GM23338 (cell line): ENCODE data around the gene PTER. TPM values are rescaled to one million over a fixed set of nuclear protein-coding genes. Genes with fewer than 3 reads are reported as not detected.

Source experiments
- ATAC-seq: fragments of 200-7000 bp; cut with Tn5 transposase; 3 replicates; pipeline ENCODE4 v1.9.1; 2020
- DNase-seq: peaks from one replicate; pipeline ENCODE4 v3.0.0-alpha.2; 2015; ENCODE audit warnings: low spot score
- H2AFZ ChIP-seq: fragments of 200-600 bp; sonication (generic); 2 replicates; pipeline ENCODE4 v1.8.0; 2016; ENCODE audit warnings: antibody characterized with exemption, mild to moderate bottlenecking, moderate library complexity
- H3F3A ChIP-seq: fragments of 200-600 bp; sonication (generic); replicated peaks from 2 replicates; pipeline ENCODE4 v1.8.0; 2017; ENCODE audit warnings: antibody characterized with exemption, mixed run types, low read depth
- H3K27ac ChIP-seq: fragments of 200-600 bp; sonication (generic); 2 replicates; pipeline ENCODE4 v1.6.1; 2016; ENCODE audit warnings: low read depth
- H3K27me3 ChIP-seq: fragments of 200-600 bp; sonication (generic); 2 replicates; pipeline ENCODE4 v1.8.0; 2016; ENCODE audit warnings: mild to moderate bottlenecking, mixed run types, moderate library complexity; ENCODE audit not compliant: insufficient read depth
- H3K36me3 ChIP-seq: fragments of 200-600 bp; sonication (generic); 2 replicates; pipeline ENCODE4 v1.8.0; 2016; ENCODE audit warnings: mild to moderate bottlenecking; ENCODE audit not compliant: insufficient read depth
- H3K4me1 ChIP-seq: fragments of 200-600 bp; sonication (generic); 2 replicates; pipeline ENCODE4 v1.8.0; 2016; ENCODE audit warnings: mild to moderate bottlenecking, moderate library complexity; ENCODE audit not compliant: insufficient read depth
- H3K4me2 ChIP-seq: fragments of 200-600 bp; sonication (generic); 2 replicates; pipeline ENCODE4 v1.7.1; 2017; ENCODE audit warnings: mixed run types
- H3K4me3 ChIP-seq: fragments of 200-600 bp; sonication (generic); 2 replicates; pipeline ENCODE4 v1.6.1; 2016; ENCODE audit warnings: mixed run types
- H3K79me2 ChIP-seq: fragments of 200-600 bp; sonication (generic); replicated peaks from 2 replicates; pipeline ENCODE4 v1.8.0; 2017; ENCODE audit warnings: mild to moderate bottlenecking; ENCODE audit not compliant: insufficient read depth
- H3K9me2 ChIP-seq: fragments of 200-600 bp; sonication (generic); 2 replicates; pipeline ENCODE4 v1.8.0; 2017; ENCODE audit not compliant: insufficient read depth
- H4K20me1 ChIP-seq: fragments of 200-600 bp; sonication (generic); replicated peaks from 2 replicates; pipeline ENCODE4 v1.8.0; 2017; ENCODE audit warnings: mild to moderate bottlenecking; ENCODE audit not compliant: insufficient read depth
- H3K27ac Mint-ChIP-seq: 2 replicates; pipeline ENCODE4 v1.8.0; 2020; ENCODE audit warnings: inconsistent platforms, mild to moderate bottlenecking, moderate library complexity, mixed read lengths
- H3K27me3 Mint-ChIP-seq: 3 replicates; pipeline ENCODE4 v1.8.0; 2022; ENCODE audit warnings: low read depth, mild to moderate bottlenecking, moderate library complexity, mixed read lengths, inconsistent platforms; ENCODE audit not compliant: insufficient read depth, poor library complexity
- H3K36me3 Mint-ChIP-seq: 3 replicates; pipeline ENCODE4 v1.8.0; 2021; ENCODE audit warnings: low read depth, mild to moderate bottlenecking, inconsistent platforms, moderate library complexity, mixed read lengths
- H3K4me1 Mint-ChIP-seq: 3 replicates; pipeline ENCODE4 v1.8.0; 2020; ENCODE audit warnings: mild to moderate bottlenecking, inconsistent platforms, mixed read lengths
- H3K4me3 Mint-ChIP-seq: 3 replicates; pipeline ENCODE4 v1.8.0; 2021; ENCODE audit warnings: moderate library complexity, mild to moderate bottlenecking, inconsistent platforms, mixed read lengths
- H3K9me3 Mint-ChIP-seq: 3 replicates; pipeline ENCODE4 v1.8.0; 2020; ENCODE audit warnings: moderate library complexity, mild to moderate bottlenecking, inconsistent platforms, mixed read lengths
- EZH2 ChIP-seq: fragments of 200-600 bp; sonication (generic); IDR thresholded peaks from one replicate; pipeline ENCODE4 v1.8.0; 2017; ENCODE audit warnings: antibody characterized with exemption, mild to moderate bottlenecking, low read depth; ENCODE audit not compliant: unreplicated experiment
- EZH2phosphoT487 ChIP-seq: fragments of 200-600 bp; sonication (generic); IDR thresholded peaks from one replicate; pipeline ENCODE4 v1.8.1; 2018; ENCODE audit warnings: antibody characterized with exemption; ENCODE audit not compliant: unreplicated experiment
- NANOG ChIP-seq: IDR thresholded peaks from 2 replicates; pipeline ENCODE4 v1.6.1; 2016; ENCODE audit warnings: antibody characterized with exemption, borderline replicate concordance
- POLR2AphosphoS5 ChIP-seq: IDR thresholded peaks from 2 replicates; pipeline ENCODE4 v1.6.1; 2016; ENCODE audit warnings: antibody characterized with exemption, low read depth
- STAT1 ChIP-seq: IDR thresholded peaks from one replicate; pipeline ENCODE4 v1.6.1; 2016; ENCODE audit warnings: antibody characterized with exemption; ENCODE audit not compliant: unreplicated experiment
- ZNF114 ChIP-seq: fragments of 250-450 bp; sonication (Bioruptor Pico); IDR thresholded peaks from 2 replicates; pipeline ENCODE4 v1.5.0; 2020; ENCODE audit warnings: mild to moderate bottlenecking, moderate library complexity
- ZNF331 ChIP-seq: fragments of 250-450 bp; sonication (Bioruptor Pico); IDR thresholded peaks from 2 replicates; pipeline ENCODE4 v1.5.0; 2020; ENCODE audit warnings: low read depth, mild to moderate bottlenecking, moderate library complexity
- polyA plus RNA-seq: library from polyadenylated mRNA; unstranded; fragments of >200 nt; fragmentation: Nextera tagmentation; extraction: Ambion mirVana; gene quantifications from 2 replicates; pipeline ENCODE4 v1.2.1, GENCODE V29; 2016
- total RNA-seq: library from RNA; depleted of rRNA; stranded (reverse); fragments of >200 nt; shearing (Covaris generic); gene quantifications from 2 replicates; pipeline ENCODE4 v1.2.3, GENCODE V29; 2014
- TF ChIP-seq, protein P1 (sequence below): fragments of 250-450 bp; sonication (Bioruptor Pico); IDR thresholded peaks from 2 replicates; pipeline ENCODE4 v1.5.0; 2020; ENCODE audit warnings: mild to moderate bottlenecking, moderate library complexity
- TF ChIP-seq, protein P2 (sequence below): IDR thresholded peaks from one replicate; pipeline ENCODE4 v1.6.1; 2018; ENCODE audit warnings: antibody characterized with exemption; ENCODE audit not compliant: unreplicated experiment
- TF ChIP-seq, protein P3 (sequence below): IDR thresholded peaks from 2 replicates; pipeline ENCODE4 v1.6.1; 2016; ENCODE audit warnings: antibody characterized with exemption

The PTER gene
- total and polyA plus RNA-seq, 2 experiments from 2014 or later = 4.8 to 4.9 TPM

DNA sequence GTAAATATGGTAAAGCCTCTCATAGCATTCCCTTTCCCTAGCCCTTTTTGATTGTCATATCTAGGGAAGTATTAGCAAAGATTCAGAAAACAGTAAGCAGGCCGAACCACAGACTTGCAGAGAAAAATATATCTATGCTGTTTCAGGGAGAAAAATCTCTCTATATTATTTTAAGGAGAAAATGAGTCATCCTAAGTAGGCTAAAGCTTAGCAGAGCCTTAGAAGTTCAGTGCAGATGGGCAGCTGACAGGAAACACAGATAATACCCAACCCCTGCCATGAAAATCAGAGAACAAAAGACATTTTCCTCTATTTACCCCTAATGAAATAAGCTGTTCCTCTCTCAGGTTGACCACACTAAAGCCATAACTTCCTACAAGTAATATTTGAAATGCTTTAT is 68.4 kb downstream of the PTER start:
- no peaks in the 10 kb centered on the region for H3K9me3 Mint-ChIP-seq
- Histone ChIP-seq H3K27ac (no peak overlapping the region), H3K36me3 (no peaks in the 10 kb centered on the region)

DNA sequence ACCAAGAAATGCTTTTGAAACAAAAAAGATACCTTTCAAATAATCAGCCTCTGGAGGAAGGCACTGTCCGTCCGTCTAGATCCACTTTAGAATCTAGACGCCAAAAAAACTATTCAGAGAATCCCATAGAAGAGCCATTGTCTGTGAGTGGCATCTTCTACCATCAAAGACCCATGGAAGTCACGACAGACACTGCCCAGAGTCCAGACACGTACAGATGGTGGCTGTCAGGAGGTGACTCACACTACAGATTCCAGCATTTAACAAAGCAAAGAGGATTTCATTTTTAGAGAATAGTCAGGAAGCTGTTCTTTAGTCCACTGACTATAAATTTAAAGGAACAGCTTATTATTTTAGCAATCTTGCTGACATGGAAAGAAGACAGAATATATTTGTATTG is 73.2 kb downstream of the PTER start:
- ATAC-seq (no peak), DNase-seq (no peak)
- H2AFZ ChIP-seq = no peak overlapping the region
- H3K27me3 ChIP-seq = no peaks in the 10 kb centered on the region
- H3K4me3 ChIP-seq = no peak overlapping the region
- no peaks in the 10 kb centered on the region for H3K79me2 ChIP-seq
- Mint-ChIP-seq H3K36me3 (no peaks in the 10 kb centered on the region), H3K4me1 (no peaks in the 10 kb centered on the region), H3K9me3 (no peaks in the 10 kb centered on the region), H3K27me3 (peaks cover 5% of the 10 kb centered on the region), H3K27ac (no peak overlapping the region), H3K4me3 (no peak overlapping the region)
- H4K20me1 ChIP-seq = no peaks in the 10 kb centered on the region
- H3K4me1 ChIP-seq = no peaks in the 10 kb centered on the region
- H3K4me2 ChIP-seq = no peak overlapping the region
- H3F3A ChIP-seq = no peaks in the 10 kb centered on the region
- no peaks in the 10 kb centered on the region for H3K9me2 ChIP-seq
- H3K36me3 ChIP-seq = no peaks in the 10 kb centered on the region
- no peak overlapping the region for H3K27ac ChIP-seq
- TF ChIP-seq, protein P1, sequence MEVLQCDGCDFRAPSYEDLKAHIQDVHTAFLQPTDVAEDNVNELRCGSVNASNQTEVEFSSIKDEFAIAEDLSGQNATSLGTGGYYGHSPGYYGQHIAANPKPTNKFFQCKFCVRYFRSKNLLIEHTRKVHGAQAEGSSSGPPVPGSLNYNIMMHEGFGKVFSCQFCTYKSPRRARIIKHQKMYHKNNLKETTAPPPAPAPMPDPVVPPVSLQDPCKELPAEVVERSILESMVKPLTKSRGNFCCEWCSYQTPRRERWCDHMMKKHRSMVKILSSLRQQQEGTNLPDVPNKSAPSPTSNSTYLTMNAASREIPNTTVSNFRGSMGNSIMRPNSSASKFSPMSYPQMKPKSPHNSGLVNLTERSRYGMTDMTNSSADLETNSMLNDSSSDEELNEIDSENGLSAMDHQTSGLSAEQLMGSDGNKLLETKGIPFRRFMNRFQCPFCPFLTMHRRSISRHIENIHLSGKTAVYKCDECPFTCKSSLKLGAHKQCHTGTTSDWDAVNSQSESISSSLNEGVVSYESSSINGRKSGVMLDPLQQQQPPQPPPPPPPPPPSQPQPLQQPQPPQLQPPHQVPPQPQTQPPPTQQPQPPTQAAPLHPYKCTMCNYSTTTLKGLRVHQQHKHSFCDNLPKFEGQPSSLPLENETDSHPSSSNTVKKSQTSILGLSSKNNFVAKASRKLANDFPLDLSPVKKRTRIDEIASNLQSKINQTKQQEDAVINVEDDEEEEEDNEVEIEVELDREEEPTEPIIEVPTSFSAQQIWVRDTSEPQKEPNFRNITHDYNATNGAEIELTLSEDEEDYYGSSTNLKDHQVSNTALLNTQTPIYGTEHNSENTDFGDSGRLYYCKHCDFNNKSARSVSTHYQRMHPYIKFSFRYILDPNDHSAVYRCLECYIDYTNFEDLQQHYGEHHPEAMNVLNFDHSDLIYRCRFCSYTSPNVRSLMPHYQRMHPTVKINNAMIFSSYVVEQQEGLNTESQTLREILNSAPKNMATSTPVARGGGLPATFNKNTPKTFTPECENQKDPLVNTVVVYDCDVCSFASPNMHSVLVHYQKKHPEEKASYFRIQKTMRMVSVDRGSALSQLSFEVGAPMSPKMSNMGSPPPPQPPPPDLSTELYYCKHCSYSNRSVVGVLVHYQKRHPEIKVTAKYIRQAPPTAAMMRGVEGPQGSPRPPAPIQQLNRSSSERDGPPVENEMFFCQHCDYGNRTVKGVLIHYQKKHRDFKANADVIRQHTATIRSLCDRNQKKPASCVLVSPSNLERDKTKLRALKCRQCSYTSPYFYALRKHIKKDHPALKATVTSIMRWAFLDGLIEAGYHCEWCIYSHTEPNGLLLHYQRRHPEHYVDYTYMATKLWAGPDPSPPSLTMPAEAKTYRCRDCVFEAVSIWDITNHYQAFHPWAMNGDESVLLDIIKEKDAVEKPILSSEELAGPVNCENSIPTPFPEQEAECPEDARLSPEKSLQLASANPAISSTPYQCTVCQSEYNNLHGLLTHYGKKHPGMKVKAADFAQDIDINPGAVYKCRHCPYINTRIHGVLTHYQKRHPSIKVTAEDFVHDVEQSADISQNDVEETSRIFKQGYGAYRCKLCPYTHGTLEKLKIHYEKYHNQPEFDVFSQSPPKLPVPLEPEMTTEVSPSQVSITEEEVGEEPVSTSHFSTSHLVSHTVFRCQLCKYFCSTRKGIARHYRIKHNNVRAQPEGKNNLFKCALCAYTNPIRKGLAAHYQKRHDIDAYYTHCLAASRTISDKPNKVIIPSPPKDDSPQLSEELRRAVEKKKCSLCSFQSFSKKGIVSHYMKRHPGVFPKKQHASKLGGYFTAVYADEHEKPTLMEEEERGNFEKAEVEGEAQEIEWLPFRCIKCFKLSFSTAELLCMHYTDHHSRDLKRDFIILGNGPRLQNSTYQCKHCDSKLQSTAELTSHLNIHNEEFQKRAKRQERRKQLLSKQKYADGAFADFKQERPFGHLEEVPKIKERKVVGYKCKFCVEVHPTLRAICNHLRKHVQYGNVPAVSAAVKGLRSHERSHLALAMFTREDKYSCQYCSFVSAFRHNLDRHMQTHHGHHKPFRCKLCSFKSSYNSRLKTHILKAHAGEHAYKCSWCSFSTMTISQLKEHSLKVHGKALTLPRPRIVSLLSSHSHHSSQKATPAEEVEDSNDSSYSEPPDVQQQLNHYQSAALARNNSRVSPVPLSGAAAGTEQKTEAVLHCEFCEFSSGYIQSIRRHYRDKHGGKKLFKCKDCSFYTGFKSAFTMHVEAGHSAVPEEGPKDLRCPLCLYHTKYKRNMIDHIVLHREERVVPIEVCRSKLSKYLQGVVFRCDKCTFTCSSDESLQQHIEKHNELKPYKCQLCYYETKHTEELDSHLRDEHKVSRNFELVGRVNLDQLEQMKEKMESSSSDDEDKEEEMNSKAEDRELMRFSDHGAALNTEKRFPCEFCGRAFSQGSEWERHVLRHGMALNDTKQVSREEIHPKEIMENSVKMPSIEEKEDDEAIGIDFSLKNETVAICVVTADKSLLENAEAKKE = no peak
- TF ChIP-seq, protein P2, sequence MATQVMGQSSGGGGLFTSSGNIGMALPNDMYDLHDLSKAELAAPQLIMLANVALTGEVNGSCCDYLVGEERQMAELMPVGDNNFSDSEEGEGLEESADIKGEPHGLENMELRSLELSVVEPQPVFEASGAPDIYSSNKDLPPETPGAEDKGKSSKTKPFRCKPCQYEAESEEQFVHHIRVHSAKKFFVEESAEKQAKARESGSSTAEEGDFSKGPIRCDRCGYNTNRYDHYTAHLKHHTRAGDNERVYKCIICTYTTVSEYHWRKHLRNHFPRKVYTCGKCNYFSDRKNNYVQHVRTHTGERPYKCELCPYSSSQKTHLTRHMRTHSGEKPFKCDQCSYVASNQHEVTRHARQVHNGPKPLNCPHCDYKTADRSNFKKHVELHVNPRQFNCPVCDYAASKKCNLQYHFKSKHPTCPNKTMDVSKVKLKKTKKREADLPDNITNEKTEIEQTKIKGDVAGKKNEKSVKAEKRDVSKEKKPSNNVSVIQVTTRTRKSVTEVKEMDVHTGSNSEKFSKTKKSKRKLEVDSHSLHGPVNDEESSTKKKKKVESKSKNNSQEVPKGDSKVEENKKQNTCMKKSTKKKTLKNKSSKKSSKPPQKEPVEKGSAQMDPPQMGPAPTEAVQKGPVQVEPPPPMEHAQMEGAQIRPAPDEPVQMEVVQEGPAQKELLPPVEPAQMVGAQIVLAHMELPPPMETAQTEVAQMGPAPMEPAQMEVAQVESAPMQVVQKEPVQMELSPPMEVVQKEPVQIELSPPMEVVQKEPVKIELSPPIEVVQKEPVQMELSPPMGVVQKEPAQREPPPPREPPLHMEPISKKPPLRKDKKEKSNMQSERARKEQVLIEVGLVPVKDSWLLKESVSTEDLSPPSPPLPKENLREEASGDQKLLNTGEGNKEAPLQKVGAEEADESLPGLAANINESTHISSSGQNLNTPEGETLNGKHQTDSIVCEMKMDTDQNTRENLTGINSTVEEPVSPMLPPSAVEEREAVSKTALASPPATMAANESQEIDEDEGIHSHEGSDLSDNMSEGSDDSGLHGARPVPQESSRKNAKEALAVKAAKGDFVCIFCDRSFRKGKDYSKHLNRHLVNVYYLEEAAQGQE = no peak
- TF ChIP-seq NANOG = no peak
- no peak for TF ChIP-seq EZH2phosphoT487
- no peak for TF ChIP-seq STAT1
- no peak for TF ChIP-seq POLR2AphosphoS5
- TF ChIP-seq ZNF114 = no peak
- no peak for TF ChIP-seq ZNF331 (CRISPR knock-in tag)
- TF ChIP-seq EZH2 = no peak
- TF ChIP-seq, protein P3, sequence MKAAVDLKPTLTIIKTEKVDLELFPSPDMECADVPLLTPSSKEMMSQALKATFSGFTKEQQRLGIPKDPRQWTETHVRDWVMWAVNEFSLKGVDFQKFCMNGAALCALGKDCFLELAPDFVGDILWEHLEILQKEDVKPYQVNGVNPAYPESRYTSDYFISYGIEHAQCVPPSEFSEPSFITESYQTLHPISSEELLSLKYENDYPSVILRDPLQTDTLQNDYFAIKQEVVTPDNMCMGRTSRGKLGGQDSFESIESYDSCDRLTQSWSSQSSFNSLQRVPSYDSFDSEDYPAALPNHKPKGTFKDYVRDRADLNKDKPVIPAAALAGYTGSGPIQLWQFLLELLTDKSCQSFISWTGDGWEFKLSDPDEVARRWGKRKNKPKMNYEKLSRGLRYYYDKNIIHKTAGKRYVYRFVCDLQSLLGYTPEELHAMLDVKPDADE = no peak

More for the DNA sequence above, 68.4 kb downstream of the PTER start:
- Mint-ChIP-seq H3K27ac (no peak overlapping the region), H3K36me3 (no peaks in the 10 kb centered on the region), H3K4me3 (no peak overlapping the region), H3K27me3 (peaks cover 5% of the 10 kb centered on the region), H3K4me1 (no peaks in the 10 kb centered on the region)
- no peaks in the 10 kb centered on the region for H4K20me1 ChIP-seq
- H3K79me2 ChIP-seq = no peaks in the 10 kb centered on the region
- no peak for ATAC-seq
- no peak overlapping the region for H2AFZ ChIP-seq
- no peaks in the 10 kb centered on the region for H3K4me1 ChIP-seq
- H3K27me3 ChIP-seq = no peaks in the 10 kb centered on the region
- no peak for TF ChIP-seq ZNF114
- H3K9me2 ChIP-seq = no peaks in the 10 kb centered on the region
- no peaks in the 10 kb centered on the region for H3F3A ChIP-seq
- no peak overlapping the region for H3K4me2 ChIP-seq
- no peak for DNase-seq
- H3K4me3 ChIP-seq = no peak overlapping the region
